ENCODE data around the gene SLC37A2. TPM values are rescaled to one million over a fixed set of nuclear protein-coding genes. Genes with fewer than 3 reads are reported as not detected.

Gene SLC37A2
- total and polyA plus RNA-seq, 2 of the 4 experiments (the other 2 are of a cell fraction), result 0.72 to 1.1 TPM

DNA sequence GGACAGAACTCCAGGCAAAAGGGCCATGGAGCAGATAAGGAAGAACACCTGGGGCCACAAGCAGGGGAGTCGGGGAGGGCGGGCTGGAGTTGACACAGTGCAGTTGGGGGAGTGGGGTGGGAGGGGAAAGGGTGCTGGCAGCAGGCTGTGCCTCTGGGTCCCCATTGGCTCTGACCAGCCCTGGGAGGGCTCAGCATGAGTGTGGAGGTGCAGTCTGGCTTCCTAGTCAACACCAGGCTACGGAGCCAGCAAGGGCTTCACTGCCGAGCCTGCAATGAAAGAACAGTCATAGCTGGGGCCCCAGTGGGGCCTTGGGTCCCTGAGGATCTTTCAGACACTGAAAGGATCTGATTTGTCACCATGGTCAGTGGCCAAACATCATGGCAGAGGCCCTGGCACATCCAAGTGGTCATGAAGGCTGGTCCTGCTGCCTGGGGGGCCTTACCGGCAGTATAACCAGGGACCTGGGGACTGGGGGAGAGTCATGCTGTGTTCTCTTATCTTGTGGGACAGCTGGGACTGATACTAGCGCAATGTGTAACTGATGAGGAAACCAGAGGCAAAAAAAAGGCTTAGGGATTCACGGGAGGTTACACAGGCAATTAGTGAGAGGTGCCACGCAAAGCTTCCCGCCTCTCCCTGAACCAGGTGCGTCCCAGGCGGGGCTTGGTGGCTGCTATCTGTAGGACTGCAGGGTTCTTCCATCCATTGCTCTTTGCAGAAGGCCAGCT lies 11.6 kb downstream of the SLC37A2 start:
- H3K4me1 ChIP-seq (ENCODE audit: control insufficient read depth, insufficient read depth, low read length), result peaks cover 15% of the 10 kb centered on the region
- WGBS, 2 experiments (ENCODE audit: extremely low coverage in 2 of 2, insufficient read length in 1 of 2), result 83% methylated on average over 8 of the region's 11 CpGs; no CpG with 5 or more reads in 1 of the 2 experiments
- no peak overlapping the region for H2AK9ac ChIP-seq (replicated peaks; ENCODE audit: low read depth, low read length, poor library complexity)
- TF ChIP-seq POLR2A (IDR thresholded peaks at IDR 0.05; ENCODE audit: low read depth, low read length) (no peak), BHLHE40 (IDR thresholded peaks at IDR 0.05; ENCODE audit: low read depth, low read length) (no peak), CEBPB (IDR thresholded peaks at IDR 0.05; ENCODE audit: low read depth, low read length) (no peak), CTCF (conservative IDR thresholded peaks at IDR 0.05; ENCODE audit: low read depth, low read length) (no peak), SMC3 (IDR thresholded peaks at IDR 0.05; ENCODE audit: low read depth, low read length) (no peak), MAFK (IDR thresholded peaks at IDR 0.05; ENCODE audit: low read depth, low read length) (no peak), FOS (IDR thresholded peaks at IDR 0.05; ENCODE audit: low read depth, low read length) (no peak), NFE2L2 (IDR thresholded peaks at IDR 0.05; ENCODE audit: low read depth, low read length) (no peak)
- ChIA-PET CTCF (interaction anchor here (0.6 kb wide), 1 partner anchor 67 kb away, joined by 3 read pairs; no protein-coding TSS in a partner anchor), POLR2A (ENCODE audit: unreplicated experiment) (no interaction called here)
- no peak overlapping the region for H3K4me2 ChIP-seq (ENCODE audit: low read depth, low read length)
- H2BK5ac ChIP-seq (ENCODE audit: low read depth, low read length, poor library complexity, severe bottlenecking), result no peak overlapping the region
- no peak overlapping the region for H3K14ac ChIP-seq (replicated peaks; ENCODE audit: low read depth, low read length)
- no peaks in the 10 kb centered on the region for H3K9me3 ChIP-seq (ENCODE audit: control insufficient read depth, insufficient read depth, low read length)
- no peak overlapping the region for H3K56ac ChIP-seq (ENCODE audit: extremely low read depth, insufficient read depth, low read length)
- no peaks in the 10 kb centered on the region; the same call in 1 of the 2 replicates for H3K27me3 ChIP-seq (ENCODE audit: control insufficient read depth, insufficient read depth, low read length)
- no TSS peak for BruUV-seq (replicated peaks)
- no peak overlapping the region for H2AK5ac ChIP-seq (ENCODE audit: low read depth, low read length)
- no peak overlapping the region for H3K18ac ChIP-seq (ENCODE audit: low read depth, low read length)
- no peak overlapping the region for H3K27ac ChIP-seq (ENCODE audit: insufficient read depth, low read length)
- no peak overlapping the region for H2BK15ac ChIP-seq (ENCODE audit: low read depth, low read length)
- no peak overlapping the region for H3K4ac ChIP-seq (ENCODE audit: low read depth, low read length)
- no peak for DNase-seq
- no peak overlapping the region for H4K91ac ChIP-seq (ENCODE audit: insufficient read depth, low read depth, low read length)
- dilution Hi-C loops (cut with HindIII; ENCODE audit: low sequenced_read_pairs, unreplicated experiment), result no loop called here
- H3K79me1 ChIP-seq (ENCODE audit: low read depth in 1 of 2, low read length in 2 of 2), result no peaks in the 10 kb centered on the region
- H2BK120ac ChIP-seq (ENCODE audit: low read depth, low read length), result no peak overlapping the region
- in situ Hi-C loops (cut with MboI; ENCODE audit: low sequenced_read_pairs), result no loop called here
- H3K9ac ChIP-seq (ENCODE audit: low read depth, low read length), result no peak overlapping the region
- H4K20me1 ChIP-seq (ENCODE audit: insufficient read depth, low read length), result no peaks in the 10 kb centered on the region
- no peak overlapping the region for H3K4me3 ChIP-seq (ENCODE audit: insufficient read depth, low read depth, low read length)
- no peaks in the 10 kb centered on the region for H3K36me3 ChIP-seq (ENCODE audit: control insufficient read depth, insufficient read depth, low read length)
- ATAC-seq (ENCODE audit: low read depth), result no peak
- no peak overlapping the region for H4K5ac ChIP-seq (ENCODE audit: low read depth, low read length)
- no peak overlapping the region for H2AFZ ChIP-seq (replicated peaks; ENCODE audit: low read length, poor library complexity)
- no peak overlapping the region for H3K23ac ChIP-seq (ENCODE audit: low read depth, low read length)
- intact Hi-C loops (cut with micrococcal nuclease), result no loop called here
- no peak overlapping the region for H2BK20ac ChIP-seq (ENCODE audit: low read depth, low read length)
- H4K8ac ChIP-seq (ENCODE audit: low read depth in 2 of 2, low read length in 2 of 2), result no peak overlapping the region
- H3K9me1 ChIP-seq (ENCODE audit: insufficient read depth, low read length), result peaks cover 21% of the 10 kb centered on the region

Measured in IMR-90 (cell line).